Left ventricle myocardium inferior (tissue), 1 donor: ENCODE data around the gene ATAD1. TPM values are rescaled to one million over a fixed set of nuclear protein-coding genes. Genes with fewer than 3 reads are reported as not detected.
"Not testable (repeated sequence)": the region's sequence is repeated elsewhere in the genome, so short reads cannot be mapped to it uniquely, and the experiment has no call there.

Experiments
- DNase-seq: peaks from one replicate; pipeline ENCODE4 v3.0.0-alpha.2; 2020
- H3K27ac ChIP-seq: fragments of 200-600 bp; replicated peaks from 2 replicates; pipeline ENCODE4 v1.8.0; 2021
- H3K27me3 ChIP-seq: fragments of 200-600 bp; 2 replicates; pipeline ENCODE4 v1.8.0; 2021; ENCODE audit warnings: low read depth
- H3K36me3 ChIP-seq: fragments of 200-600 bp; 2 replicates; pipeline ENCODE4 v1.8.0; 2021
- H3K4me1 ChIP-seq: fragments of 200-600 bp; 2 replicates; pipeline ENCODE4 v1.8.0; 2021
- H3K4me3 ChIP-seq: fragments of 200-600 bp; 2 replicates; pipeline ENCODE4 v1.8.0; 2021; ENCODE audit warnings: mild to moderate bottlenecking, moderate library complexity
- H3K9me3 ChIP-seq: fragments of 200-600 bp; replicated peaks from 2 replicates; pipeline ENCODE4 v1.8.0; 2021
- CTCF ChIP-seq: fragments of 200-600 bp; IDR thresholded peaks from 2 replicates; pipeline ENCODE4 v1.8.0; 2021; ENCODE audit warnings: antibody characterized with exemption, mild to moderate bottlenecking, borderline replicate concordance
- intact Hi-C: fragments of 100-400 bp; cut with micrococcal nuclease; formaldehyde crosslinking; loops from one replicate; pipeline ENCODE4 v1.11.0; 2022
- total RNA-seq: library from RNA; stranded (reverse); fragmentation: NEBNext Ultra II Directional; extraction: Animal tissue kit (Norgen Biotek cat#: 25700); gene quantifications from one replicate; pipeline ENCODE4 v1.2.1, GENCODE V29; 2021
- donor health status: DM: no; HTN: yes; CAD: no; lungs with severe emphysema.

Gene ATAD1
- total RNA-seq, 1 donor from 2014 or later = 93.2 TPM

GRCh38 chr10:87850742-87851205 is 32.7 kb upstream of the ATAD1 start:
- H3K27me3 ChIP-seq = no peaks in the 10 kb centered on the region
- no peak overlapping the region for H3K4me3 ChIP-seq
- TF ChIP-seq CTCF = peak; percentile 84
- H3K4me1 ChIP-seq = no peaks in the 10 kb centered on the region
- intact Hi-C loops = loop anchor here (5.0 kb wide), 2 partner anchors 537 to 702 kb away; no protein-coding TSS in a partner anchor
- no peaks in the 10 kb centered on the region for H3K9me3 ChIP-seq
- H3K36me3 ChIP-seq = no peaks in the 10 kb centered on the region
- H3K27ac ChIP-seq = no peak overlapping the region
- DNase-seq = peak; percentile 45

- Histone ChIP-seq H3K27me3 (no peaks in the 10 kb centered on the region), H3K9me3 (no peaks in the 10 kb centered on the region), H3K4me3 (no peak overlapping the region), H3K4me1 (no peaks in the 10 kb centered on the region), H3K36me3 (no peaks in the 10 kb centered on the region), H3K27ac (no peak overlapping the region)
- no peak for TF ChIP-seq CTCF
- intact Hi-C loops = no loop called here
- no peak for DNase-seq
Measured at GRCh38 chr10:87849001-87849400, 31.0 kb upstream of the ATAD1 start.

GRCh38 chr10:87847550-87847949 is 29.5 kb upstream of the ATAD1 start:
- H3K4me3 ChIP-seq = no peak overlapping the region
- H3K9me3 ChIP-seq = no peaks in the 10 kb centered on the region
- TF ChIP-seq CTCF = no peak
- H3K27me3 ChIP-seq = no peaks in the 10 kb centered on the region
- no peaks in the 10 kb centered on the region for H3K4me1 ChIP-seq
- no peaks in the 10 kb centered on the region for H3K36me3 ChIP-seq
- DNase-seq = no peak
- H3K27ac ChIP-seq = no peak overlapping the region
- intact Hi-C loops = no loop called here

- H3K9me3 ChIP-seq, intact Hi-C loops, DNase-seq, H3K4me3 ChIP-seq, H3K27me3 ChIP-seq, H3K4me1 ChIP-seq, H3K36me3 ChIP-seq, H3K27ac ChIP-seq: not testable (repeated sequence)
Measured at GRCh38 chr10:87846711-87847110, 28.7 kb upstream of the ATAD1 start.

- Histone ChIP-seq H3K36me3 (no peaks in the 10 kb centered on the region), H3K27ac (no peak overlapping the region), H3K4me1 (no peaks in the 10 kb centered on the region), H3K9me3 (no peaks in the 10 kb centered on the region), H3K4me3 (no peak overlapping the region), H3K27me3 (no peaks in the 10 kb centered on the region)
- intact Hi-C loops = no loop called here
- no peak for DNase-seq
- no peak for TF ChIP-seq CTCF
Measured at GRCh38 chr10:87846023-87846422, 28.0 kb upstream of the ATAD1 start.

- intact Hi-C loops = no loop called here
Measured at GRCh38 chr10:87845624-87845998, 27.6 kb upstream of the ATAD1 start.

More at GRCh38 chr10:87845624-87845998, 27.6 kb upstream of the ATAD1 start:
- H3K9me3 ChIP-seq = no peaks in the 10 kb centered on the region
- no peak overlapping the region for H3K27ac ChIP-seq
- no peak overlapping the region for H3K4me3 ChIP-seq
- no peak for DNase-seq
- H3K27me3 ChIP-seq = no peaks in the 10 kb centered on the region
- H3K4me1 ChIP-seq = no peaks in the 10 kb centered on the region
- TF ChIP-seq CTCF = no peak
- H3K36me3 ChIP-seq = no peaks in the 10 kb centered on the region
